ENCODE data around the gene TMEM92.

The TMEM92 gene

GRCh38 chr17:50329716-50330115 lies 55.5 kb downstream of the TMEM92 start:
- DNase-seq: no peak

- no peak for DNase-seq
These were observed 56.0 kb downstream of the TMEM92 start for GRCh38 chr17:50330151-50330775.
